ENCODE data around the gene CIROP. TPM values are rescaled to one million over a fixed set of nuclear protein-coding genes. Genes with fewer than 3 reads are reported as not detected.

Gene CIROP
- total RNA-seq, 6 donors from 2014 or later, result not detected

GRCh38 chr14:23140371-23140770 lies 35.6 kb upstream of the CIROP start:
- H3K4me3 ChIP-seq, result no peak overlapping the region
- H3K9me3 ChIP-seq, result no peaks in the 10 kb centered on the region
- DNase-seq, result no peak
- no peak overlapping the region for H3K27ac ChIP-seq
- H3K4me1 ChIP-seq, result peaks cover 0 to 13% (median 5%) of the 10 kb centered on the region in 4 donors
- ATAC-seq (ENCODE audit: low FRiP score in 2 of 2), result no peak
- WGBS, 2 donors, result 69 to 83% methylated on average over 6 of the region's 6 CpGs
- H3K36me3 ChIP-seq, result peaks cover 2 to 10% (median 5%) of the 10 kb centered on the region in 4 donors
- TF ChIP-seq POLR2A (IDR thresholded peaks at IDR 0.05) (no peak), POLR2AphosphoS5 (IDR thresholded peaks at IDR 0.05) (no peak), EP300 (IDR thresholded peaks at IDR 0.05) (no peak), CTCF (IDR thresholded peaks at IDR 0.05) (no peak)
- no peaks in the 10 kb centered on the region for H3K27me3 ChIP-seq

- Histone ChIP-seq H3K9me3 (no peaks in the 10 kb centered on the region), H3K4me3 (no peak overlapping the region), H3K27me3 (no peaks in the 10 kb centered on the region), H3K36me3 (peaks cover 2 to 10% (median 5%) of the 10 kb centered on the region in 4 donors), H3K4me1 (peaks cover 0 to 13% (median 4%) of the 10 kb centered on the region in 4 donors), H3K27ac (no peak overlapping the region)
- ATAC-seq (ENCODE audit: low FRiP score in 2 of 2), result no peak
- 90 to 98% methylated on average over 2 of the region's 2 CpGs for WGBS, 2 donors
- no peak for TF ChIP-seq POLR2A (IDR thresholded peaks at IDR 0.05)
- TF ChIP-seq EP300 (IDR thresholded peaks at IDR 0.05), result no peak
- TF ChIP-seq POLR2AphosphoS5 (IDR thresholded peaks at IDR 0.05), result no peak
- no peak for TF ChIP-seq CTCF (IDR thresholded peaks at IDR 0.05)
- no peak for DNase-seq
These were observed 35.1 kb upstream of the CIROP start for GRCh38 chr14:23139874-23140273.

- no peak for DNase-seq
- no peak for TF ChIP-seq POLR2A (IDR thresholded peaks at IDR 0.05)
- no peak for TF ChIP-seq POLR2AphosphoS5 (IDR thresholded peaks at IDR 0.05)
- no peak for TF ChIP-seq CTCF (IDR thresholded peaks at IDR 0.05)
- no peak for TF ChIP-seq EP300 (IDR thresholded peaks at IDR 0.05)
- Histone ChIP-seq H3K4me3 (no peak overlapping the region), H3K36me3 (peaks cover 2 to 10% (median 5%) of the 10 kb centered on the region in 4 donors), H3K9me3 (no peaks in the 10 kb centered on the region), H3K27ac (no peak overlapping the region), H3K4me1 (peaks cover 0 to 7% (median 4%) of the 10 kb centered on the region in 4 donors), H3K27me3 (no peaks in the 10 kb centered on the region)
- ATAC-seq (ENCODE audit: low FRiP score in 2 of 2), result no peak
- 71 to 82% methylated on average over 6 of the region's 6 CpGs for WGBS, 2 donors
These were observed 33.2 kb upstream of the CIROP start for GRCh38 chr14:23137813-23138535.

GRCh38 chr14:23137192-23137812 lies 32.5 kb upstream of the CIROP start:
- 55 to 78% methylated on average over 5 to 11 of the region's 11 CpGs for WGBS, 2 donors
- Histone ChIP-seq H3K4me3 (no peak overlapping the region), H3K27me3 (no peaks in the 10 kb centered on the region), H3K4me1 (peaks cover 0 to 5% (median 2%) of the 10 kb centered on the region in 4 donors), H3K27ac (no peak overlapping the region), H3K9me3 (no peaks in the 10 kb centered on the region), H3K36me3 (peaks cover 2 to 10% (median 5%) of the 10 kb centered on the region in 4 donors)
- peak in 1 of 2 donors; percentile 48 for DNase-seq
- no peak for TF ChIP-seq POLR2AphosphoS5 (IDR thresholded peaks at IDR 0.05)
- no peak for TF ChIP-seq CTCF (IDR thresholded peaks at IDR 0.05)
- no peak for TF ChIP-seq POLR2A (IDR thresholded peaks at IDR 0.05)
- TF ChIP-seq EP300 (IDR thresholded peaks at IDR 0.05), result no peak
- peak in 1 of 2 donors; percentile 65 for ATAC-seq (ENCODE audit: low FRiP score in 2 of 2)

Measured in upper lobe of left lung (tissue), 6 donors.